HCT116 (cell line): ENCODE data around the gene SRGAP3. TPM values are rescaled to one million over a fixed set of nuclear protein-coding genes. Genes with fewer than 3 reads are reported as not detected.

ENCODE experiments used
- ATAC-seq: fragments of 200-7000 bp; cut with Tn5 transposase; 2 replicates; pipeline ENCODE4 v1.9.1; 2020; ENCODE audit warnings: mild to moderate bottlenecking, moderate library complexity
- BruUV-seq: library from RNA; stranded (reverse); fragments of 400-500 nt; replicated peaks from 2 replicates; lab custom pipeline; 2021; lab: Mats Ljungman, UMichigan
- CTCF ChIA-PET: fragments of 300-600 bp; sonication (Branson Sonifier 250); formaldehyde crosslinking; loops from one replicate; lab custom pipeline; 2021; ENCODE audit warnings: antibody characterized with exemption; lab: Charles Lee
- POLR2A ChIA-PET: fragments of 300-600, 350-600 bp; sonication (Branson Sonifier 250); formaldehyde crosslinking; loops from one replicate; lab custom pipeline; 2021; ENCODE audit warnings: antibody characterized with exemption; lab: Charles Lee
- RAD21 ChIA-PET, 2 experiments: fragments of 300-600 bp; sonication (Branson Sonifier 250); formaldehyde crosslinking; loops; one replicate each; lab custom pipeline; 2023; ENCODE audit warnings: low total read pairs in 2 of 2; ENCODE audit not compliant: uncharacterized antibody in 2 of 2, unreplicated experiment in 2 of 2, low non-redundant PET in 1 of 2; lab: Charles Lee
- DNase-seq: peaks from one replicate; pipeline ENCODE4 v3.0.0-alpha.2; 2010; ENCODE audit warnings: low read depth, low spot score
- H2AFZ ChIP-seq: fragments of 200-600 bp; shearing (Covaris generic), sonication (generic); 2 replicates; pipeline ENCODE4 v1.6.1; 2017; ENCODE audit warnings: low read depth, mixed run types, mixed read lengths, antibody characterized with exemption, low read length; ENCODE audit not compliant: poor library complexity, severe bottlenecking
- H3K27ac ChIP-seq: 2 replicates; pipeline ENCODE4 v1.5.1; 2012; ENCODE audit warnings: low read depth, low read length
- H3K27me3 ChIP-seq: fragments of 200-600 bp; sonication (generic); 2 replicates; pipeline ENCODE4 v1.6.1; 2016; ENCODE audit warnings: mixed run types, low read length, mixed read lengths; ENCODE audit not compliant: insufficient read depth
- H3K36me3 ChIP-seq, 2 experiments: fragments of 200-500 bp in 1 of 2; fragments of 200-600 bp in 1 of 2; sonication (Bioruptor generic) in 1 of 2; sonication (generic) in 1 of 2; 2 replicates each; pipeline versions ENCODE4 v1.5.1 to v1.6.1; 2014 to 2016; ENCODE audit warnings: low read length in 2 of 2, inconsistent platforms in 1 of 2, mixed read lengths in 1 of 2, mixed run types in 1 of 2; ENCODE audit not compliant: insufficient read depth in 2 of 2, control insufficient read depth in 1 of 2
- H3K4me1 ChIP-seq, 2 experiments: fragments of 200-600 bp in 1 of 2; sonication (generic) in 1 of 2; 2 replicates each; pipeline versions ENCODE4 v1.5.1 to v1.6.1; 2012 to 2017; ENCODE audit warnings: low read length in 2 of 2, inconsistent platforms in 1 of 2, mild to moderate bottlenecking in 1 of 2, mixed read lengths in 1 of 2, mixed run types in 1 of 2, moderate library complexity in 1 of 2; ENCODE audit not compliant: insufficient read depth in 2 of 2, control insufficient read depth in 1 of 2
- H3K4me2 ChIP-seq: fragments of 200-600 bp; sonication (generic); 2 replicates; pipeline ENCODE4 v1.6.1; 2017; ENCODE audit warnings: mixed run types, low read length, mixed read lengths
- H3K4me3 ChIP-seq, 2 experiments: fragments of 200-600 bp in 1 of 2; sonication (generic) in 1 of 2; replicated peaks in 1 of 2; 2 replicates each; pipeline ENCODE4 v1.5.1; 2011 to 2016; ENCODE audit warnings: low read length in 2 of 2, control low read depth in 1 of 2, low read depth in 1 of 2, mild to moderate bottlenecking in 1 of 2, mixed read lengths in 1 of 2, mixed run types in 1 of 2
- H3K79me2 ChIP-seq: fragments of 200-600 bp; sonication (generic); 2 replicates; pipeline ENCODE4 v1.6.1; 2017; ENCODE audit warnings: mild to moderate bottlenecking, mixed run types, low read length, moderate library complexity, mixed read lengths; ENCODE audit not compliant: insufficient read depth
- H3K9ac ChIP-seq: fragments of 200-600 bp; sonication (generic); 2 replicates; pipeline ENCODE4 v1.6.1; 2016; ENCODE audit warnings: low read length, mixed read lengths
- H3K9me2 ChIP-seq: fragments of 200-600 bp; sonication (generic), shearing (Covaris generic); 2 replicates; pipeline ENCODE4 v1.6.1; 2017; ENCODE audit warnings: mixed run types, mild to moderate bottlenecking, moderate library complexity; ENCODE audit not compliant: insufficient read depth
- H3K9me3 ChIP-seq, 2 experiments: fragments of 200-500 bp in 1 of 2; fragments of 200-600 bp in 1 of 2; sonication (Bioruptor generic) in 1 of 2; sonication (generic) in 1 of 2; 2 replicates each; pipeline ENCODE4 v1.6.1; 2014 to 2017; ENCODE audit warnings: low read length in 2 of 2, mixed read lengths in 2 of 2, inconsistent platforms in 1 of 2, low read depth in 1 of 2, mild to moderate bottlenecking in 1 of 2, mixed run types in 1 of 2, moderate library complexity in 1 of 2; ENCODE audit not compliant: control insufficient read depth in 1 of 2, insufficient read depth in 1 of 2
- H4K20me1 ChIP-seq: fragments of 200-600 bp; sonication (generic), shearing (Covaris generic); 2 replicates; pipeline ENCODE4 v1.6.1; 2017; ENCODE audit warnings: mixed run types, mild to moderate bottlenecking, moderate library complexity; ENCODE audit not compliant: insufficient read depth
- CBX3 ChIP-seq: IDR thresholded peaks from 2 replicates; pipeline ENCODE4 v1.6.1; 2012; ENCODE audit warnings: low read depth
- CEBPB ChIP-seq: IDR thresholded peaks from 2 replicates; pipeline ENCODE4 v1.6.1; 2012; ENCODE audit warnings: low read depth
- ELF1 ChIP-seq: IDR thresholded peaks from 2 replicates; pipeline ENCODE4 v1.6.1; 2012; ENCODE audit warnings: low read depth, borderline replicate concordance
- EZH2 ChIP-seq: fragments of 200-600 bp; sonication (generic); IDR thresholded peaks from 2 replicates; pipeline ENCODE4 v1.6.1; 2017; ENCODE audit warnings: antibody characterized with exemption, mixed run types
- EZH2phosphoT487 ChIP-seq: fragments of 200-600 bp; IDR thresholded peaks from 2 replicates; pipeline ENCODE4 v1.6.1; 2018; ENCODE audit warnings: antibody characterized with exemption, borderline replicate concordance
- FOSL1 ChIP-seq: IDR thresholded peaks from 2 replicates; pipeline ENCODE4 v1.6.1; 2012; ENCODE audit warnings: low read depth
- JUND ChIP-seq: IDR thresholded peaks from 2 replicates; pipeline ENCODE4 v1.6.1; 2012
- POLR2A ChIP-seq: IDR thresholded peaks from 2 replicates; pipeline ENCODE4 v1.7.0; 2011; ENCODE audit warnings: borderline replicate concordance; ENCODE audit not compliant: insufficient read depth, insufficient read length; ENCODE audit errors: extremely low read depth
- POLR2AphosphoS5 ChIP-seq: IDR thresholded peaks from 2 replicates; pipeline ENCODE4 v1.6.1; 2011; ENCODE audit warnings: mild to moderate bottlenecking, low read depth, low read length, moderate library complexity
- RAD21 ChIP-seq: IDR thresholded peaks from 2 replicates; pipeline ENCODE4 v1.6.1; 2012; ENCODE audit warnings: low read depth, mild to moderate bottlenecking
- SIN3A ChIP-seq: IDR thresholded peaks from 2 replicates; pipeline ENCODE4 v1.6.1; 2012; ENCODE audit warnings: low read depth
- SP1 ChIP-seq: IDR thresholded peaks from 2 replicates; pipeline ENCODE4 v1.6.1; 2012; ENCODE audit warnings: low read depth
- SRF ChIP-seq: IDR thresholded peaks from 2 replicates; pipeline ENCODE4 v1.6.1; 2012; ENCODE audit warnings: low read depth
- ZFX ChIP-seq: fragments of 450-650 bp; IDR thresholded peaks from 2 replicates; pipeline ENCODE4 v1.6.1; 2017
- ZNF274 ChIP-seq: fragments of 200-500 bp; sonication (Bioruptor generic); IDR thresholded peaks from 2 replicates; pipeline ENCODE4 v1.6.1; 2014; ENCODE audit warnings: mild to moderate bottlenecking, low read depth, low read length, inconsistent platforms
- intact Hi-C: fragments of 100-400 bp; cut with micrococcal nuclease; formaldehyde crosslinking; loops from 2 replicates; pipeline ENCODE4 v1.10.0; 2022
- total RNA-seq: library from RNA; stranded (reverse); gene quantifications from one replicate; pipeline ENCODE4 v1.2.1, GENCODE V29; 2021; ENCODE audit not compliant: unreplicated experiment
- TF ChIP-seq, protein P1 (sequence below), 3 experiments: fragments of 200-600 bp in 1 of 3; sonication (generic) in 1 of 3; IDR thresholded peaks in 2 of 3; conservative IDR thresholded peaks in 1 of 3; 2 replicates each; pipeline ENCODE4 v1.5.1; 2012 to 2017; ENCODE audit warnings: low read depth in 2 of 3, low read length in 2 of 3, antibody characterized with exemption in 1 of 3, borderline replicate concordance in 1 of 3, control low read depth in 1 of 3, mild to moderate bottlenecking in 1 of 3, mixed read lengths in 1 of 3, mixed run types in 1 of 3, moderate library complexity in 1 of 3; ENCODE audit not compliant: insufficient read depth in 1 of 3
- TF ChIP-seq, protein P2 (sequence below): IDR thresholded peaks from 2 replicates; pipeline ENCODE4 v1.6.1; 2012
- TF ChIP-seq, protein P3 (sequence below): IDR thresholded peaks from 2 replicates; pipeline ENCODE4 v1.6.1; 2011; ENCODE audit warnings: mild to moderate bottlenecking, low read length, moderate library complexity; ENCODE audit not compliant: insufficient replicate concordance; ENCODE audit errors: extremely low read depth
- TF ChIP-seq, protein P4 (sequence below): IDR thresholded peaks from 2 replicates; pipeline ENCODE4 v1.6.1; 2012; ENCODE audit warnings: low read depth
- TF ChIP-seq, protein P5 (sequence below): IDR thresholded peaks from 2 replicates; pipeline ENCODE4 v1.6.1; 2012

SRGAP3 gene
- total RNA-seq, 1 experiment from 2014 or later: 8.3 TPM

DNA sequence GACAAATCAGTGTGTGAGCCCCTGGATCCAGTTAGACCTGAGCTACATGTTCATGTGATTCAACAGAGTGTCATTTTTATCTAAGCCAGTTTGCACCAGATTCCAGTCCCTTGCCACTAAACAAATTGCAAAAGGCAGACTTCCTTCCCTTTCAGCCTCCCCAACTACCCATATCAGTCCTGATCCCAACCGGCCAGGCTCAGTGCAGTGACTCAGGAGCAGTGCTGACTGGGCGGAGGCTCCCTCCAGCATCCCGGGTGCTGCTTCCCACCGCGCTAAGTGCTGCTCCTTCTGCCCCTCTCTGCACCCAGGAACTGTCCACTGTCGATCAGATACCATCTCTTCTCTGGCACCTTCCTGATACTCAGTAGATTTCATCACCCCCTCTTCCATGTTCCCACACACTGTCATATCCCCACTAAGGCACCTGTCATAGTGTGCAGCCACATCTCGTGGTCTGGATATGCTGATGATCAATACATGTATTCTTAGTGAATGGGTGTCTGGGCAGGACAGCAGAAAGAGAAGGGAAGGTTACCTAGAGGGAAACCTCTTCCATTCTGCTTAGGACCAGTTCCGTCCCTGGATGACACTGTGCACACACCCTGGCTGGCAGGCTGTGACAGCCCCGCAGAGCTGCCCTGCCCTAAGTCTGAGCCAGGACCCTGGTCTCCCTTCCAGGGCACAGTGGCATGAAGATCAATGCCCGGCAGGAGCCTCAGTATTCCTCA, 177.3 kb downstream of the SRGAP3 start:
- H3K9ac ChIP-seq: no peak overlapping the region
- H3K4me3 ChIP-seq: no peak overlapping the region
- H4K20me1 ChIP-seq: no peaks in the 10 kb centered on the region
- no peak for DNase-seq
- no peaks in the 10 kb centered on the region for H3K27me3 ChIP-seq
- ATAC-seq: no peak
- ChIA-PET CTCF (no interaction called here), POLR2A (no interaction called here), RAD21 (no interaction called here)
- H3K4me1 ChIP-seq: no peaks in the 10 kb centered on the region
- H3K4me2 ChIP-seq: no peak overlapping the region
- H3K27ac ChIP-seq: no peak overlapping the region
- BruUV-seq: no TSS peak
- no peaks in the 10 kb centered on the region for H3K79me2 ChIP-seq
- intact Hi-C loops: no loop called here
- no peaks in the 10 kb centered on the region for H3K9me3 ChIP-seq
- no peak for TF ChIP-seq JUND
- no peak for TF ChIP-seq ZFX
- TF ChIP-seq EZH2: no peak
- TF ChIP-seq CBX3: no peak
- TF ChIP-seq, protein P1, sequence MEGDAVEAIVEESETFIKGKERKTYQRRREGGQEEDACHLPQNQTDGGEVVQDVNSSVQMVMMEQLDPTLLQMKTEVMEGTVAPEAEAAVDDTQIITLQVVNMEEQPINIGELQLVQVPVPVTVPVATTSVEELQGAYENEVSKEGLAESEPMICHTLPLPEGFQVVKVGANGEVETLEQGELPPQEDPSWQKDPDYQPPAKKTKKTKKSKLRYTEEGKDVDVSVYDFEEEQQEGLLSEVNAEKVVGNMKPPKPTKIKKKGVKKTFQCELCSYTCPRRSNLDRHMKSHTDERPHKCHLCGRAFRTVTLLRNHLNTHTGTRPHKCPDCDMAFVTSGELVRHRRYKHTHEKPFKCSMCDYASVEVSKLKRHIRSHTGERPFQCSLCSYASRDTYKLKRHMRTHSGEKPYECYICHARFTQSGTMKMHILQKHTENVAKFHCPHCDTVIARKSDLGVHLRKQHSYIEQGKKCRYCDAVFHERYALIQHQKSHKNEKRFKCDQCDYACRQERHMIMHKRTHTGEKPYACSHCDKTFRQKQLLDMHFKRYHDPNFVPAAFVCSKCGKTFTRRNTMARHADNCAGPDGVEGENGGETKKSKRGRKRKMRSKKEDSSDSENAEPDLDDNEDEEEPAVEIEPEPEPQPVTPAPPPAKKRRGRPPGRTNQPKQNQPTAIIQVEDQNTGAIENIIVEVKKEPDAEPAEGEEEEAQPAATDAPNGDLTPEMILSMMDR (IDR thresholded peaks at IDR 0.05 in 2 of 3, conservative IDR thresholded peaks at IDR 0.05 in 1 of 3; ENCODE audit: borderline replicate concordance in 1 of 3, insufficient read depth in 1 of 3, low read depth in 2 of 3, low read length in 2 of 3): no peak
- TF ChIP-seq RAD21: no peak
- TF ChIP-seq POLR2AphosphoS5: no peak
- TF ChIP-seq, protein P2, sequence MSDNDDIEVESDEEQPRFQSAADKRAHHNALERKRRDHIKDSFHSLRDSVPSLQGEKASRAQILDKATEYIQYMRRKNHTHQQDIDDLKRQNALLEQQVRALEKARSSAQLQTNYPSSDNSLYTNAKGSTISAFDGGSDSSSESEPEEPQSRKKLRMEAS: no peak
- TF ChIP-seq ZNF274: no peak
- TF ChIP-seq, protein P3, sequence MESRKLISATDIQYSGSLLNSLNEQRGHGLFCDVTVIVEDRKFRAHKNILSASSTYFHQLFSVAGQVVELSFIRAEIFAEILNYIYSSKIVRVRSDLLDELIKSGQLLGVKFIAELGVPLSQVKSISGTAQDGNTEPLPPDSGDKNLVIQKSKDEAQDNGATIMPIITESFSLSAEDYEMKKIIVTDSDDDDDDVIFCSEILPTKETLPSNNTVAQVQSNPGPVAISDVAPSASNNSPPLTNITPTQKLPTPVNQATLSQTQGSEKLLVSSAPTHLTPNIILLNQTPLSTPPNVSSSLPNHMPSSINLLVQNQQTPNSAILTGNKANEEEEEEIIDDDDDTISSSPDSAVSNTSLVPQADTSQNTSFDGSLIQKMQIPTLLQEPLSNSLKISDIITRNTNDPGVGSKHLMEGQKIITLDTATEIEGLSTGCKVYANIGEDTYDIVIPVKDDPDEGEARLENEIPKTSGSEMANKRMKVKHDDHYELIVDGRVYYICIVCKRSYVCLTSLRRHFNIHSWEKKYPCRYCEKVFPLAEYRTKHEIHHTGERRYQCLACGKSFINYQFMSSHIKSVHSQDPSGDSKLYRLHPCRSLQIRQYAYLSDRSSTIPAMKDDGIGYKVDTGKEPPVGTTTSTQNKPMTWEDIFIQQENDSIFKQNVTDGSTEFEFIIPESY: no peak
- TF ChIP-seq SRF: no peak
- TF ChIP-seq, protein P4, sequence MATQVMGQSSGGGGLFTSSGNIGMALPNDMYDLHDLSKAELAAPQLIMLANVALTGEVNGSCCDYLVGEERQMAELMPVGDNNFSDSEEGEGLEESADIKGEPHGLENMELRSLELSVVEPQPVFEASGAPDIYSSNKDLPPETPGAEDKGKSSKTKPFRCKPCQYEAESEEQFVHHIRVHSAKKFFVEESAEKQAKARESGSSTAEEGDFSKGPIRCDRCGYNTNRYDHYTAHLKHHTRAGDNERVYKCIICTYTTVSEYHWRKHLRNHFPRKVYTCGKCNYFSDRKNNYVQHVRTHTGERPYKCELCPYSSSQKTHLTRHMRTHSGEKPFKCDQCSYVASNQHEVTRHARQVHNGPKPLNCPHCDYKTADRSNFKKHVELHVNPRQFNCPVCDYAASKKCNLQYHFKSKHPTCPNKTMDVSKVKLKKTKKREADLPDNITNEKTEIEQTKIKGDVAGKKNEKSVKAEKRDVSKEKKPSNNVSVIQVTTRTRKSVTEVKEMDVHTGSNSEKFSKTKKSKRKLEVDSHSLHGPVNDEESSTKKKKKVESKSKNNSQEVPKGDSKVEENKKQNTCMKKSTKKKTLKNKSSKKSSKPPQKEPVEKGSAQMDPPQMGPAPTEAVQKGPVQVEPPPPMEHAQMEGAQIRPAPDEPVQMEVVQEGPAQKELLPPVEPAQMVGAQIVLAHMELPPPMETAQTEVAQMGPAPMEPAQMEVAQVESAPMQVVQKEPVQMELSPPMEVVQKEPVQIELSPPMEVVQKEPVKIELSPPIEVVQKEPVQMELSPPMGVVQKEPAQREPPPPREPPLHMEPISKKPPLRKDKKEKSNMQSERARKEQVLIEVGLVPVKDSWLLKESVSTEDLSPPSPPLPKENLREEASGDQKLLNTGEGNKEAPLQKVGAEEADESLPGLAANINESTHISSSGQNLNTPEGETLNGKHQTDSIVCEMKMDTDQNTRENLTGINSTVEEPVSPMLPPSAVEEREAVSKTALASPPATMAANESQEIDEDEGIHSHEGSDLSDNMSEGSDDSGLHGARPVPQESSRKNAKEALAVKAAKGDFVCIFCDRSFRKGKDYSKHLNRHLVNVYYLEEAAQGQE: no peak
- no peak for TF ChIP-seq POLR2A
- no peak for TF ChIP-seq FOSL1
- TF ChIP-seq EZH2phosphoT487: no peak
- TF ChIP-seq SIN3A: no peak
- no peak for TF ChIP-seq SP1
- no peak for TF ChIP-seq CEBPB
- TF ChIP-seq ELF1: no peak
- TF ChIP-seq, protein P5, sequence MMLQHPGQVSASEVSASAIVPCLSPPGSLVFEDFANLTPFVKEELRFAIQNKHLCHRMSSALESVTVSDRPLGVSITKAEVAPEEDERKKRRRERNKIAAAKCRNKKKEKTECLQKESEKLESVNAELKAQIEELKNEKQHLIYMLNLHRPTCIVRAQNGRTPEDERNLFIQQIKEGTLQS: no peak
- H3K9me2 ChIP-seq: no peaks in the 10 kb centered on the region
- H2AFZ ChIP-seq: no peak overlapping the region
- H3K36me3 ChIP-seq: no peaks in the 10 kb centered on the region
